ENCODE data around the gene ECE2. TPM values are rescaled to one million over a fixed set of nuclear protein-coding genes. Genes with fewer than 3 reads are reported as not detected.
A peak's percentile ranks its signal among the peaks of the same experiment; 100 is the strongest.

The ECE2 gene
- polyA plus RNA-seq, 2 of the 4 experiments (the other 2 are of a cell fraction), result not detected

- POLR2A ChIA-PET, result no interaction called here
- Histone ChIP-seq H3K27ac (peak overlapping the region; percentile 46 to 76; a peak in 4 of 6 replicates), H3K4me1 (peaks cover 7% of the 10 kb centered on the region; the same call in 2 of the 3 replicates), H3K9me3 (no peaks in the 10 kb centered on the region), H3K4me3 (peak overlapping the region; percentile 59), H3K4me2 (peak overlapping the region; percentile 96)
- WGBS (ENCODE audit: missing lambda C conversion rate), result 0% methylated on average over 12 of the region's 61 CpGs
- peak in 1 of 2 experiments; percentile 28; a peak in 3 of 6 replicates for ATAC-seq
- DNase-seq (ENCODE audit: low read depth in 1 of 2, low spot score in 1 of 2), result no peak
- CTCF ChIA-PET, result interaction anchor here (0.8 to 5.5 kb wide), 6 partner anchors 8 to 85 kb away, joined by 3 to 44 read pairs (median 4); partner anchors contain the start of gene EEF1AKMT4
- TF ChIP-seq ELK1 (IDR thresholded peaks at IDR 0.05; ENCODE audit: low read depth, low read length) (no peak), RNF2 (IDR thresholded peaks at IDR 0.05; ENCODE audit: borderline replicate concordance, low read depth) (0 out of 2 replicates have a peak, but pooled peaks have one; percentile 34)
- no peak for FAIRE-seq
These were observed 45.7 kb upstream of the ECE2 start for GRCh38 chr3:184230081-184230602.

- Histone ChIP-seq H3K4me1 (peaks cover 7% of the 10 kb centered on the region; the same call in 2 of the 3 replicates), H3K4me3 (peak overlapping the region; percentile 59), H3K9me3 (no peaks in the 10 kb centered on the region), H3K4me2 (peak overlapping the region; percentile 96), H3K27ac (peak overlapping the region in 1 of 2 experiments; percentile 76; a peak in 3 of 6 replicates)
- POLR2A ChIA-PET, result no interaction called here
- ATAC-seq, result no peak
- TF ChIP-seq NPAS2 (CRISPR knock-in tag; IDR thresholded peaks at IDR 0.05; ENCODE audit: borderline replicate concordance), result no peak
- no peak for TF ChIP-seq CHD2 (IDR thresholded peaks at IDR 0.05; ENCODE audit: low read length, partially characterized antibody)
- no peak for TF ChIP-seq MAFK (IDR thresholded peaks at IDR 0.05; ENCODE audit: partially characterized antibody)
- TF ChIP-seq CBX8 (IDR thresholded peaks at IDR 0.05), result no peak
- TF ChIP-seq RAD21 (conservative IDR thresholded peaks at IDR 0.05 in 1 of 2, IDR thresholded peaks at IDR 0.05 in 1 of 2), result no peak
- TF ChIP-seq USF2 (IDR thresholded peaks at IDR 0.05), result no peak
- TF ChIP-seq CBX2 (IDR thresholded peaks at IDR 0.05; ENCODE audit: borderline replicate concordance, low read depth), result no peak
- no peak for TF ChIP-seq RARB (CRISPR knock-in tag; IDR thresholded peaks at IDR 0.05)
- no peak for TF ChIP-seq PBX3 (IDR thresholded peaks at IDR 0.05)
- TF ChIP-seq TFCP2L1 (CRISPR knock-in tag; IDR thresholded peaks at IDR 0.05), result no peak
- no peak for TF ChIP-seq FOSL2 (IDR thresholded peaks at IDR 0.05)
- TF ChIP-seq FOSL2 (CRISPR knock-in tag; IDR thresholded peaks at IDR 0.05), result no peak
- no peak for TF ChIP-seq FOSB (CRISPR knock-in tag; IDR thresholded peaks at IDR 0.05)
- TF ChIP-seq JUN (IDR thresholded peaks at IDR 0.05), result no peak
- TF ChIP-seq HDAC2 (IDR thresholded peaks at IDR 0.05), result no peak
- no peak for TF ChIP-seq ESRRA (IDR thresholded peaks at IDR 0.05; ENCODE audit: borderline replicate concordance, low read length)
- TF ChIP-seq SMC3 (IDR thresholded peaks at IDR 0.05), result no peak
- CTCF ChIA-PET, result interaction anchor here (0.8 to 5.5 kb wide), 7 partner anchors 8 to 86 kb away, joined by 3 to 44 read pairs (median 4); partner anchors contain the start of gene EEF1AKMT4
- 85% methylated on average over 32 of the region's 79 CpGs for WGBS (ENCODE audit: missing lambda C conversion rate)
- FAIRE-seq, result no peak
- no peak for DNase-seq (ENCODE audit: low read depth in 1 of 2, low spot score in 1 of 2)
These were observed 45.0 kb upstream of the ECE2 start for GRCh38 chr3:184230603-184231528.

Measured in A549 (cell line).